B cell (primary cell): Measurements from ENCODE around the gene PIK3R1. TPM values are rescaled to one million over a fixed set of nuclear protein-coding genes. Genes with fewer than 3 reads are reported as not detected.

ENCODE experiments used
- ATAC-seq: fragments of 200-7000 bp; cut with Tn5 transposase; one replicate; pipeline ENCODE4 v1.10.0; 2021; ENCODE audit warnings: low read depth, mild to moderate bottlenecking, moderate number of reproducible peaks, moderate library complexity
- CTCF ChIA-PET: fragments of 350-600 bp; sonication (Branson Sonifier 250); formaldehyde crosslinking; loops from one replicate; lab custom pipeline; 2021; ENCODE audit warnings: antibody characterized with exemption, inconsistent platforms; lab: Charles Lee
- POLR2A ChIA-PET: fragments of 350-600 bp; sonication (Branson Sonifier 250); formaldehyde crosslinking; loops from one replicate; lab custom pipeline; 2021; ENCODE audit warnings: antibody characterized with exemption; lab: Charles Lee
- DNase-seq: peaks from one replicate; pipeline ENCODE4 v3.0.0; 2013
- H2AFZ ChIP-seq: 2 replicates; pipeline ENCODE4 v1.6.1; 2012; ENCODE audit warnings: mild to moderate bottlenecking, low read depth, low read length; ENCODE audit not compliant: insufficient read depth, poor library complexity, severe bottlenecking
- H3K27ac ChIP-seq, 2 donors: 1 replicate in 1 of 2; 2 replicates in 1 of 2; pipeline ENCODE4 v1.5.1; 2012 to 2013; ENCODE audit warnings: low read length in 2 of 2, mild to moderate bottlenecking in 2 of 2, moderate library complexity in 1 of 2
- H3K27me3 ChIP-seq, 4 experiments: fragments of 200-600 bp in 1 of 4; sonication (generic) in 1 of 4; replicated peaks in 1 of 4; 1 replicate in 2 of 4; 2 replicates in 2 of 4; pipeline versions ENCODE4 v1.6.1 to v1.7.0; 2013 to 2016; ENCODE audit warnings: low read length in 3 of 4, mild to moderate bottlenecking in 2 of 4, mixed read lengths in 1 of 4, moderate library complexity in 1 of 4; ENCODE audit not compliant: insufficient read depth in 4 of 4, control insufficient read depth in 3 of 4; ENCODE audit errors: control extremely low read depth in 1 of 4
- H3K36me3 ChIP-seq, 2 experiments: replicated peaks in 1 of 2; 1 replicate in 1 of 2; 2 replicates in 1 of 2; pipeline versions ENCODE4 v1.6.1 to v1.7.1; 2013; ENCODE audit warnings: low read length in 1 of 2; ENCODE audit not compliant: insufficient read depth in 2 of 2, control insufficient read depth in 1 of 2; ENCODE audit errors: control extremely low read depth in 1 of 2, extremely low read depth in 1 of 2
- H3K4me1 ChIP-seq, 2 donors: fragments of 200-600 bp in 1 of 2; sonication (generic) in 1 of 2; 1 replicate in 1 of 2; 2 replicates in 1 of 2; pipeline versions ENCODE4 v1.5.1 to v1.6.1; 2013 to 2017; ENCODE audit warnings: low read length in 2 of 2; ENCODE audit not compliant: control insufficient read depth in 2 of 2, insufficient read depth in 2 of 2
- H3K4me2 ChIP-seq: replicated peaks from 2 replicates; pipeline ENCODE3; 2012; ENCODE audit warnings: mild to moderate bottlenecking, low read depth, low read length; ENCODE audit not compliant: poor library complexity, severe bottlenecking
- H3K4me3 ChIP-seq, 5 experiments: fragments of 200-600 bp in 1 of 5; sonication (generic) in 1 of 5; 1 replicate in 3 of 5; 2 replicates in 2 of 5; pipeline versions ENCODE4 v1.5.1 to v1.7.0; 2011 to 2016; ENCODE audit warnings: low read length in 4 of 5, mild to moderate bottlenecking in 4 of 5, low read depth in 2 of 5, control low read depth in 1 of 5, moderate library complexity in 1 of 5; ENCODE audit not compliant: insufficient read depth in 1 of 5; ENCODE audit errors: control extremely low read depth in 1 of 5, extremely low read depth in 1 of 5
- H3K79me2 ChIP-seq: fragments of 200-600 bp; sonication (generic); one replicate; pipeline ENCODE4 v1.6.0; 2016; ENCODE audit warnings: low read length; ENCODE audit not compliant: control insufficient read depth, insufficient read depth
- H3K9ac ChIP-seq: fragments of 200-600 bp; sonication (generic); 2 replicates; pipeline ENCODE4 v1.6.1; 2017; ENCODE audit warnings: mild to moderate bottlenecking, low read length, moderate library complexity
- H3K9me3 ChIP-seq, 3 donors: one replicate each; pipeline versions ENCODE4 v1.6.1 to v1.7.1; 2013; ENCODE audit warnings: low read length in 2 of 3; ENCODE audit not compliant: control insufficient read depth in 2 of 3, insufficient read depth in 1 of 3; ENCODE audit errors: control extremely low read depth in 1 of 3
- H4K20me1 ChIP-seq: 2 replicates; pipeline ENCODE4 v1.6.0; 2012; ENCODE audit warnings: mild to moderate bottlenecking, low read length; ENCODE audit not compliant: insufficient read depth, control insufficient read depth, poor library complexity, severe bottlenecking
- H3K27ac Mint-ChIP-seq: one replicate; pipeline ENCODE4 v1.8.0; 2021; ENCODE audit warnings: mixed read lengths
- H3K27me3 Mint-ChIP-seq: one replicate; pipeline ENCODE4 v1.8.0; 2021; ENCODE audit warnings: mixed read lengths
- H3K4me1 Mint-ChIP-seq: one replicate; pipeline ENCODE4 v1.8.0; 2021; ENCODE audit warnings: mixed read lengths
- H3K4me3 Mint-ChIP-seq: one replicate; pipeline ENCODE4 v1.8.0; 2021; ENCODE audit warnings: mixed read lengths
- H3K9me3 Mint-ChIP-seq: one replicate; pipeline ENCODE4 v1.8.0; 2022; ENCODE audit warnings: mixed read lengths; ENCODE audit not compliant: insufficient read depth
- EZH2 ChIP-seq: IDR thresholded peaks from 2 replicates; pipeline ENCODE4 v1.6.1; 2012; ENCODE audit warnings: borderline replicate concordance, low read depth, mild to moderate bottlenecking, moderate library complexity, low read length; ENCODE audit not compliant: insufficient read depth, poor library complexity, severe bottlenecking
- WGBS: methylation state at CpG from one replicate; pipeline ENCODE4 v1.1.5; 2013; ENCODE audit warnings: missing lambda C conversion rate; ENCODE audit not compliant: insufficient coverage; 5-methylcytosine and 5-hydroxymethylcytosine counted together
- intact Hi-C: fragments of 100-400 bp; cut with micrococcal nuclease; formaldehyde crosslinking; loops from one replicate; pipeline ENCODE4 v1.10.0; 2022
- polyA plus RNA-seq: library from polyadenylated mRNA; depleted of rRNA; stranded (reverse); fragments of >200 nt; gene quantifications from 2 replicates; pipeline ENCODE4 v1.2.3, GENCODE V29; 2012
- total RNA-seq, 2 donors: library from RNA; stranded (reverse); fragments of 120-200 nt in 1 of 2; gene quantifications; 1 replicate in 1 of 2; 2 replicates in 1 of 2; pipeline versions ENCODE4 v1.2.3 to v1.2.4, GENCODE V29; 2013 to 2022

Gene PIK3R1
- total and polyA plus RNA-seq, 2 donors (not counting 1 experiment from before 2014, with no cell fraction given) = 5.6 to 63.8 TPM

GRCh38 chr5:68350176-68350575 is 134.6 kb downstream of the PIK3R1 start:
- 100% methylated on average over 2 of the region's 4 CpGs for WGBS
- CTCF ChIA-PET = no interaction called here
- peaks cover 7 to 9% of the 10 kb centered on the region in 2 donors for H3K4me1 ChIP-seq
- ATAC-seq = no peak
- no peak overlapping the region for H3K27ac ChIP-seq
- H3K4me3 Mint-ChIP-seq = no peak overlapping the region
- no peaks in the 10 kb centered on the region for H3K79me2 ChIP-seq
- no peak for DNase-seq
- H3K9me3 ChIP-seq = peaks cover 0 to 4% (median 0%) of the 10 kb centered on the region in 3 donors
- POLR2A ChIA-PET = no interaction called here
- no peak overlapping the region for H3K27ac Mint-ChIP-seq
- no peak overlapping the region for H3K4me2 ChIP-seq
- H3K36me3 ChIP-seq = no peaks in the 10 kb centered on the region
- H2AFZ ChIP-seq = no peak overlapping the region
- H3K9me3 Mint-ChIP-seq = peaks cover 4% of the 10 kb centered on the region
- no peak for TF ChIP-seq EZH2
- H3K27me3 ChIP-seq = no peaks in the 10 kb centered on the region
- H3K9ac ChIP-seq = no peak overlapping the region
- no peaks in the 10 kb centered on the region for H3K27me3 Mint-ChIP-seq
- H3K4me1 Mint-ChIP-seq = peaks cover 7% of the 10 kb centered on the region
- H4K20me1 ChIP-seq = no peaks in the 10 kb centered on the region
- H3K4me3 ChIP-seq = no peak overlapping the region
- intact Hi-C loops = no loop called here
